GM21515 (cell line): ENCODE measurements around the gene ITPR1.
"Not testable (repeated sequence)": the region's sequence is repeated elsewhere in the genome, so short reads cannot be mapped to it uniquely, and the experiment has no call there.

Source experiments
- ATAC-seq: cut with Tn5 transposase; IDR thresholded peaks from one replicate; pipeline ENCODE4 v1.9.1; 2021; ENCODE audit not compliant: unreplicated experiment

Gene ITPR1

DNA sequence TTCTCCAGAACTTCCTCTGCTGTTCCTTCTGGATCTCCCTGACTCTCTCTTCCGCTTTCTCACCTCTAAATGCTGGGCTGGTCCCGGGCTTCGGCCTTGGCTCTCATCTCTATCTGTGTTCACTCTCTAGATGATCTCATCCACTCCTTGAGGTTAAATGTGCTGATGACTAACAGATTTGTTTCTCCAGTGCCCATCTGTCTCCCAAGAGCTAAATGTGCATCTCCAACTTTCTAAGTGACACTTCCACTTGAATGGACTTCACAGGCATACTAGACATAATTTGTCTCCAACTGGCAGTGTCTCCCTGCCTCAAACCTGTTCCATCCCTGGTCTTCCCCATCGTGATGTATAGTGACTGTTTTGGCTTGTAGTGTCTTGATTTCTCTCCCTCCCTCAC is 95.3 kb downstream of the ITPR1 start:
- ATAC-seq: no peak

DNA sequence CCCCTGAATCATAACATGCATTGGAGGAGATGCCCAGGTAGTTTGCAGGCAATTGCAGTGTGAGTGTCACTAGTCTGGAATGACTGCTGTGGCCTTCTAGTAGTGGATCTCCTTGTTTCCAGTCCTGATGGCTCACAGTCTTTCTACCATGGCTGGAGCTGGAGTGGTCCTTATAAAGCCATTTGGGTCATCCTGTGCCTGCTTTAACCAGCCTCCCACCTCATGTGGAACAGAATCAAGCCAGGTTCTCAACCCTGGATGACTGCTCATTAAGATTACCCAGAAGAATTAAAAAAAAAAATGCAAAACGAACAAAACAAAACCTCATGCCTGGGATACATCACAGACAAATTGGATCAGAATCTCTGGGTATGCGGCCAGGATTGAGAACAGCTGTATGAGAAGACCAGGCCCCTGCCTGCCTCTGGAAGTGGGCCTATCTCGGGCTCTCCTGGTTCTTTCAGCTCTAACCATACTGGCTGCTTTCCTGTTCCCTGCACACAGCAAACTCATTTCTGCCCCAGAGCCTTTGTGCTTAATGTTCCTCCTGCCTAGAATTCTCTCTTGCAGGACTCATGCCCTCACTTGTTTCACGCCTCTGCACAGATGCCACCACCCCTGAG is 96.4 kb downstream of the ITPR1 start:
- ATAC-seq: no peak

DNA sequence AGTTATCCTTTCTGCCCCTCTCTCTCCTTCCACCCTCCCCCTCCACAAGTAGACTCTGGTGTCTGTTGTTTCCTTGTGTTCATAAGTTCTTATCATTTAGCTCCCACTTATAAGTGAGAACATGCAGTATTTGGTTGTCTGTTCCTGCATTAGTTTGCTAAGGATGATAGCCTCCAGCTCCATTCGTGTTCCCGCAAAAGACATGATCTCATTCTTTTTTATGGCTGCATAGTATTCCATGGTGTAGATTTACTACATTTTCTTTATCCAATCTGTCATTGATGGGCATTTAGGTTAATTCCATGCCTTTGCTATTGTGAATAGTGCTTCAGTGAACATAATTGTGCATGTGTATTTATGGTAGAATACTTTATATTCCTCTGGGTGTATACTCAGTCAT is 97.7 kb downstream of the ITPR1 start:
- ATAC-seq: not testable (repeated sequence)

DNA sequence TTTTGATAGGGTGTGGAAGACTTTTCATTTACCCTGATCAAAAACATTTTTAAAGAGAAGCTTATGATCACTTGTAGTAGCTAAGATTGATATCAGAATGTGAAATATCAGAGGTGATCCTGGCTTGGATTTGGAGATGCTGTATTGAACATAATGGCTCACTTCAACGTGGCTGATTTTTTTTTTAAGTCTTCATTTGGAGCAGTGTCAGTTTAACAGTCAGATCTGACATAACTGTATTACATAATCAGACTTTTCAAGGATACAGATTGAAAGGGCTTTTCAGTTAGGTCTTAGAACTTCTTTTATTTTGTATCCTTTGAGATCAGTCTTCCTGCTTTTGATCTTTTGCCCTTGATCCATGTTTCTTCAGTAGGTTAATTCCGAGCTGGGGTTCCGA is 98.5 kb downstream of the ITPR1 start:
- ATAC-seq: no peak

DNA sequence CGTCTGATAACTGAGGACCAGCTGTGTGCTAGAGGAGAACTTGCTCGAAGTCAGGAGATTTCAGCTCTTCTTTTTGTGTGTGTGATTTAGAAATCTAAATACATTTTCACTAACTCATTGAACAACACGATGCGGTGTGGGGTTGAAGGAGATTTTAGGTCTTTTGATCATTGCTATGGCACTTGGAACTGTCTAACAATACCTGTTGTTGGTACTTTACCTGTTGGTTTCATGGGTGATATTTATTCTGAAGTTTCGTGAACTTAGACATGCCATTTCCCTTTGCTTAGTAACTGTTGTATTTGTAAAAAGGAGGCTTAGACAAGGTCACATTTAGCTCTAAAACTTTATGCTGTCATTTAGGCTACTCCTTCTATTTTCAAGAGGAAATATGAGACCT is 99.9 kb downstream of the ITPR1 start:
- no peak for ATAC-seq

DNA sequence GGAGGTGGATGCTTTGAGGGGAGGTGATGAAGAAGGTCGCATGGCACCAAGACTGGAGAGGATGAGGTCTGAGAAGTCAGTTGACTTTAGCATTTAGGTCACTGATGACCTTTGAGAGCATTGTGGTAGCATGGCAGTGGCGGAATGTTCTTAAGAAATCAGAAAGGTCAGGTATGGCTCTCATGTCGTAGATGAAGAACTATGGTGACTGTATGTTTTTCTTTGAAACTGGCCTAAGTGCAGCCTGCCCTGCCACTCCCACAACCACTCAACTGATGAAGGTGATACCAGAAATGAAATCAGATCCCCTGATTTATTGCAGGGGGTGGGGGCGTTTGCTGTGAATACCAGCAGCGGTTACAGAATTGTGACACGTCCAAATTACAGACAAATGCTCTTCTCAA is 102.6 kb downstream of the ITPR1 start:
- ATAC-seq: no peak

DNA sequence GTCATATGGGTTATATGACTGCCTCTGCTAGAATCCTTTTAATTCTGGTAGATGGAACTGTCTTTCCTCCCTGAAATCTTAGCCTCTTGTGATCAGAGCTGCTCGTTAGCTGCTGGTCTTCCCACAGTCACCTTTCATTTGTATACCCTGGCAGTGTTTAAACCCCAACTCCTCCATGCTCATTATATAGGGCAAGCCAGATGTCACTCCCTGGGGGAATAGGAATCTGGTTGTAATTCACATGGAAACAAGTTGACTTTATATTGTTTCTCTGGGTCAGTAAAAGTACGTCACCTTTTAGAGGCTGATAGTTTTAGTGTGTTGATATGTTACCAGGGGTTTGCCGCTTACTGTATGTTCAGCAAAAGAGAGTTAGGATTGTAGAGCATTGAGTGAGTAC is 103.5 kb downstream of the ITPR1 start:
- no peak for ATAC-seq

DNA sequence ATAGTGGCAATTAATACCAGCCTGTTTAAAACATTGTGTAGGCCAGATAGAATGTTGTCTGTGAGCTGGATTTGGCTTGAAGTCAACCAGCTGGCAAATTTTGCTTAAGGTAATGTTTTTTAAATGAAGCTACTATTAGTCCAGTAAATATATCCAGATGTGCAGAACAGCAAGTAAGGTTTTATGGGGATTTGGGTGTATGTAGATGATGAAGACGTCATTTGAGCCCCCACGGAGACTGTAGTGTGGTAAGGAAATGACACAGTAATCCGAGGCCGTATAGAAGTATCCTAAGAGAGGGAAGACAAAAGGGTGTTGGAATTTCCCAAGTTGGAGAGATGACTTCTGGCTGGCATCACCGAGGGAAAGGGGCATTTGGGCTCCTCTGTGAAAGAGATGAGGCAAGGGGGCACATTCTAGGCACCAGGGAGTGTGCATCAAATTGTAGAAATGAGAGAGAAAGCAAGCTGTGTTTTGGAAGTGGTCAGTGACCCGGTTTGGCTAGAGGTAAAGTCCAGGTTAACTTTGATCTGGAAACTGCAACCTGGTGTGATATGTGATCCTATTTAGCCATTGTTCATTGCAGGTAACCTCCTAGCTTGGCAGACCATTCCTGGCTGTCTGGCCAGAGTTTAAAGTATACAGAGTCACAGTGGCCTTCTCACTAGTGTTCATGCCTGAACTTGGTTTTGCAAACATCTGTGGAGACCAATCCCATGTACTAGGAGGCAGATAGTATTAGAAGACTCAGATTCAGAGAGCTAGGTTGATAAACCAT is 104.2 kb downstream of the ITPR1 start:
- no peak for ATAC-seq

DNA sequence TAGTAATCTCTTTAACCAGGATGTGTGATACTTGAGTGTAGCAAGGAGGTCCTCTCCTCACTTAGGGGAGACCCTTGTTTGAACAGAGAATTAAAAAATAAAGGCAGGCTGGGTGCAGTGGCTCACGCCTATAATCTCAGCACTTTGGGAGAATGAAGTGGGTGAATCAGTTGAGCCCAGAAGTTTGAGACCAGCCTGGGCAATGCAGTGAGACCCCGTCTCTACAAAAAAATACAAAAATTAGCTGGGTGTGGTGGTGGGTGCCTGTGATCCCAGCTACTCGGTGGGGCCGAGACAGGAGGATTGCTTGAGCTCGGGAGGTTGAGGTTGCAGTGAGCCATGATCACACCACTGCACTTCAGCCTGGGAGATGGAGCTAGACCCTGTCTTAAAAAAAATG is 105.1 kb downstream of the ITPR1 start:
- ATAC-seq: not testable (repeated sequence)

DNA sequence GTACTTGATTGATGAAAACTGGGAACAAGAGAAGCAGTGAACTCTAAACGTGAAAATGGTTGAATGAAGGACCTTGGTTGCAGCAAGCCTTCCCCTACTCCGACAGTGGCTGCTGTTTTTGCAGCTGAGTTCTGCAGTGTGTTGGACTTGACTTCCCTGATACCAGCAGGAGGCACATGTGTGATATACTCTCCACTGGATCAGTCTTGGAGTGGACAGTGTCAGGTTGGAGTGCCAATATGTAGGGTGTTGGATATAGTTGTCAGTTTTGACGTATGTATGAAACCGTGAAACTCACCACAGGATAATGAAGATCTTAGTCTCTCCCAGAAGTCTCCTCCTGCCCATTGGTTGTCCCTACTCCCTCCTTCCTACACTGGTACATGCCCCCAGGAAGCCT is 106.5 kb downstream of the ITPR1 start:
- ATAC-seq: no peak

DNA sequence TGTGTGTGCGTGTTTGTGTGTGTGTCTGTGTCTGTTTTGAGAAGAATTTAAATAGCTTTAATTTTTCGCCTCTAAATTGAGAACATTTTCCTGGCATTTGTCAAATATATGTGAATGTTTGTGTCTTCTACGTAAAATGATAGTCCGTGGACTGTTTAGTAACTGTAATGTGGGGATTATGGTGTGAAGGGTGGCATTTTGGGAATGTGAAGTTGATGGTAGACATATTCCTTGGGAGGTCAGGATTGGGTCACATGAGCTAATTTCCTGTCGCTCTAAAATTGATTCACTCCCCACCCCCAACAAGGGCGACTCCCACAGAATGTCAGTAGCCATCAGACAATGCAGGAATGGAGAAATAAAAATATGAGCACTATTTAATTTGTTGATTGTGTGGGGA is 107.3 kb downstream of the ITPR1 start:
- no peak for ATAC-seq

DNA sequence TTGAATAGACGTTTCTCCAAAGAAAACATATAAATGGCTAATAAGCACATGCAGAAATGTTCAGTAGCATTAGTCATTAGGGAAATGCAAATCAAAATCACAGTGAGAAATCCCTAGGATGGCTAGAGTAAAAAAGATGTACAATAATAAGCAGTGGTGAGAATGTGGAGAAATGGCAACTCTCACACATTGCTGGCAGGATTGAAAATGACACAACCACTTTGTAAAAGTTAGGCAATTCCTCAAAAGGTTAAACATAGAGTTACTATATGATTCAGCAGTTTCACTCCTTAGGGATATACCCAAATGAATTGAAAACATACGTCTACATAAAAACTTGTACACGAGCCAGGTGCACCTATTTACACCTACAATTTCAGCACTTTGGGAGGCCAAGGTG is 108.7 kb downstream of the ITPR1 start:
- ATAC-seq: no peak

DNA sequence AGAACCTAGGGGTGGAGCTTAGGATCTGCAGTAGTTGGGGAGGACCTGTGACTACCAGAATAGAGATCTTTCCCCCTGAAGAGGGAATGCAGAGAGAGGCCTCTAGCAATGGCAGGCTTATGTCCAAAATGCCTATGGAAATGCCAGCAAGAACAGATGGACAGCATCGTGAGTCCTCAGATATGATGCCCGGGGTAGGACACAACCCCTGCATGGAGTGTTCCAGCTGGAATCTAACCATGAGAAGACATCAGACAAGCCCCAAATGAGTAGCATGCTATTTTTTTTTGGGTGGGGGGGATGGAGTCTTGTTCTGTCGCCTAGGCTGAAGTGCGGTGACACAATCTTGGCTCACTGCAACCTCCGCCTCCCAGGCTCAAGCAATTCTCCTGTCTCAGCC is 111.5 kb downstream of the ITPR1 start:
- ATAC-seq: no peak

DNA sequence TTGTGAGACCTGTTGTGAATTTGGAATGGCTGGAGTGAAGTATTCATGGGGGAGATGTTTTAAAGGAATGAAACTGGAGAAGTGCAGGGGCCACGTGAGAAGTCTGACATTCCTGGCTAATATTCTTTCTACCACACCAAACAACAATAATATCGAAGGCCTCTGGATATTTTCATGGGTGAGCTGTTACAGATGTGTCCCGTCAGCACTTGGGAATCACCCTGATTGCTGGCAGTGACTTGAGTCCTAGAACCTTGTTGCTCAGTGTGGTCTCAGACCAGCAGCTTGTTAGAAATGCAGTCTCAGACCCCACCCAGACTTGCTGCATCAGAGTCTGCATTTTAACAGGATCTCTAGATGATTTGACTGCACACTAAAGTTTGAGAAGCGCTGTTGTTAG is 113.8 kb downstream of the ITPR1 start:
- no peak for ATAC-seq

DNA sequence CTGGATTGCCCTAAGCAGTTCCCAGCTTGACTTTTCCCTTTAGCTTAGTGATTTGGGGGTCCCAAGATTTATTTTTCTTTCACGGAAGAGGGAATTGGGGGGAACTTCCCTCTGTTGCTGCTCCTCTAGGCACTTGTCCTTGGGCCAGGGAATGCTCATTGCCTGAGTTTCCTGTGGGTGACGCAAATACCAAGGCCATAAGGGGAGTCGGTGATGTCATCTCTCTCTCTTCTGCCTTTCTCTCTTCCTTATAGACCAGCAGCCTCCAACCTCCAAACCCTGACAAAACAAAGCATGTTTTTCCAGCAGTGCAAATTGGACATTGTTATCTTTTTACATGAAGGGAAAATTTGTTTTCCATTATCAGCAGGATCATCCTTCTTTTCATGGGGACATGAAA is 120.2 kb downstream of the ITPR1 start:
- ATAC-seq: no peak

DNA sequence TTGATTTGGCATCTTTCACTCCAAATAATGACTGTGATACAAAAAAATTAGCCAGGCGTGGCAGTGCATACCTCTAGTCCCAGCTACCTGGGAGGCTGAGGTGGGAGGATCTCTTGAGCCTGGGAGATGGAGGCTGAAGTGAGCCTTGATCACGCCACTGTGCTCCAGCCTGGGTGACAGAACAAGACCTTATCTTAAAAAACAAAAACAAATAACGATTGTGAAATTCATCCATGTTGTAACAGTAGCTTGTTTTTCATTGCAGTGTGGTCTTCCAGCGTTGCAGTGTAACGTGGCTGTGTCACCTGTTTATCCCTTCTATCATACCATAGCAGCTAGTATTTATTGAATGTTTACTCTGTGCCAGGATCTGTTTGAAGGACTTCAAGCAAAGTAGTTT is 120.9 kb downstream of the ITPR1 start:
- no peak for ATAC-seq

DNA sequence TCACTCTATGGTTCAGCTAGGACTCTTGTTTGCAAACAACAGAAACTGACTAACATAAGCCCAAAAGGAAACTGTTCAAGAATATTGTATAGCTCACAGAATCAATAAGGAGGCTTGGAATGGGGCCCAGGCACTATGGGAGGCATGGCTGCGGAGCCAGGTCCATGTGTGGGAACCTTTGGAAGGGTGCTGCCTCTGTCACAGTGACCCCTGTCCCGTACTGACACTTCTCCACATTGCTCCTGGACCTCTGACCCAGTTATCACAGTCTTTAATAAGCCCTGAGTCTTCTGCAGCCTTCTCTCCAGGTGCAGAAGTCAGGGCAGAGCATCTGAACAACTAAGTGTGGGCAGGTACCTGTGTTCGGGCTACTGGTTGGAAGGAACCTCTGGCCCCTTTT is 121.8 kb downstream of the ITPR1 start:
- ATAC-seq: no peak

DNA sequence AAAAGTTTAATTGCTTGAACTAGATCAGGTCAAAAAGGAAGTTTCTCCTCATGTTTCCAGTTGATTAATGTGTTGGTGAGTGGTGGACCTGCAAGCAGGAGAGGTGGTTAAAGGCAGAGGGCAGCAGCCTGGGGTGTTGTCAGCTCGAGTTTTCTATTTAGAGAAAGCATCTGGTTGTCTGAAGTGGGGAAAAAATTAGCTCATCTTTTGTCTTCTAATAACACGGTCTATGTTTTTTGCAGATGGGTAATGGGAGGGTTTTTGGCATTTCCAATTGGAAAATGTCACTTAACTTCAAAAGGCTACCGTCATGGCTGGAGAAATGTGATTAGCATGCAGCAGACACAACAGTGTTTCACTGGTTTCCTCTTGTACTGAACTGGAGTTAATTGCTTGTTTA is 122.6 kb downstream of the ITPR1 start:
- no peak for ATAC-seq

DNA sequence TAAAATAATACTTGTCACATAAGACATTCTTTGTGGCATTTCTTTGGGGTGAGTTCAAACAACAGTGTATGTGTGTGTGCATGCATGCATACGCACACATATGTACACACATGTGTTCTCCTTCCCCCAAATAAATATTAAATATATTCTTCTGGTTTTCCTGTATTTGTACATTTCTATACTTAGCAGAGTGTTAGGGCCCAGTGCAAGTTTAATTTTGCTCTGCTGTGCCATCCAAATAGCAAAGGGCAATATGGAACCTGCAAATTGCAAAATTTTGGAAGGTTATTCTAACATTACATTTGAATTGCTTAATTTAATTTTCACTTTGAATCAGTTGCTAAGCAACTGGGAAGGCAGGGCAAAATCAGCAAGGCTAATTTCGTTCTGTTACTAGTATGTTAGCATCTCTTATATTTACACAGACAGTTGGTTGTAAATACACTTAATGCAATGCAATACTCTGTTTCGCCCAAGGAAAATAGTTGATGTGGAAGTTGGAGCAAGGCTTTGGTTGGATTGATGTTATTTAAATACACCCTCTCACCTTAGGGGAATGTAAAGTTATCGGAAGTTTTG is 130.4 kb downstream of the ITPR1 start:
- no peak for ATAC-seq

DNA sequence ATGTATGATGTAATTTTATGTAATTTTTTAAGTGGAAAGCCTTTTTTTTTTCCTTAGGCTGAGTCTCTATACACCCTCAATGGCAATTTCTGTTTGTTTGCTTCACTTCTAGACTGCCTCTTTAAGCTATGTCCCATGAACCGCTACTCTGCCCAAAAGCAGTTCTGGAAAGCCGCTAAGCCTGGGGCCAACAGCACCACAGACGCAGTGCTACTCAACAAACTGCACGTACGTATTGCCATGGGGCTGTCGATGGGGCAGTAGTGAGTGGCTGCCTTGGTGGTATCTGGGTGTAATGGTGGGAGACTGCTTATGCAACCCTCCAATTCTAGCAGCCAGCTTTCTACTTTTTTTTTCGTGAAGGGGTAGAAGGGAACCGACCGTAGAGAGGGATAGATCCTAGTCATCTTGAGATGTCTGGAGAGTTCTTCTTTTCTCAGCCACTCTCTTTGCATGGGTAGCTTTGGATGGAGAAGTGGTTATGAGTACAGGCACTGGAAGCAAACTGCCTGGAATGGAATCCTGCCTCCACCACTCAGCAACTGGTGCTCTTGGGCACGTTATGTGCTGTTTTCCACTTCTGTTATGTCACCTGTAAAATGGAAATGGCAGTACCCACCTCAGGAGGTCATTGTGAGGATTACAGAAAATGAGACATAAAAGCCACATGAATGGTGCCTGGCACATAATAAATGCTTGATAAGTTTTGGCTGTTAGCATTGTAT is 134.7 kb downstream of the ITPR1 start:
- no peak for ATAC-seq

DNA sequence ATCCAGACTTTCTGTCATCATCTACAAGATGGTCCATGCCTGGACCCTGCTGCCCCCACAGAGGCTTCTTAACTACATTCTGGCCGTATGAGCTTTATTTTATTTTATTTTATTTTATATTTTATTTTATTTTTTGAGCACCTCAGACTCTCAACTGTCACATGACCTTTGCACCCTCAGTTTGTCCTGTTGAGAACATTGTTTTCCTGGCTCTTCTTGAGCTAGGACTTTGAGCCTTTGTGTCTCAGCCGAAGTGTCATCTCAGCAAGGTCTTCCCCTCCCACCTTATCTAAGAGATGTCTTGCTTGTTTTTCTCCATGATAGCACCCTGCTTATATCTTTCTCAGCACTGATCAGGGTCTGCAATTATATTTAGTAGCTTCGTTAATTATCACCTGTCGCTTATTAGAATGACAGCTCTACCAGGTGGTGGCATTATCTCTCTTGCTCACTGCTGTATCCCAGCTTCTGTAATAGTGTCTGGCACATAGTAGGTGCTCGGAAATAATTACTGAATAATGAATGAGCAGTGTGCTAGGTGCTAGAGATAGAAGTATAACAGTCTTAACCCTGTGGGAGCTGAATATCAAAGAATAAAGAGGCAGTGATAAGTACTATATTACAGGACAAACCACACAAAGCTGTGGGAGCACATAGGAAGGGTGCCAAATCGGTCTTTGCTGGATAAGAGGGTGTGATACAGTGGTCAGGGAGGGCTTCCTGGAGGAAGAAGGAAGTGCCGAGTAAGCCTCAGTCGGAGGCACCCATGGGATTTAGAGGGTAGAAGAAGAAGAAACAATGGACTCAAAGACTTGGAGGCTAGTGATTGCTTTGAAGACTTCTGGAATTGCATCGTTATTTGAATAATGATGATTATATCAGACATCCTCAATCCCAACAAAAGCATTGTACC is 136.2 kb downstream of the ITPR1 start:
- ATAC-seq: no peak
